ENCODE data around the gene TMEM42. TPM values are rescaled to one million over a fixed set of nuclear protein-coding genes. Genes with fewer than 3 reads are reported as not detected.
"Not testable (repeated sequence)": the region's sequence is repeated elsewhere in the genome, so short reads cannot be mapped to it uniquely, and the experiment has no call there.

TMEM42 gene
- total RNA-seq (10 to 100 TPM; 26.1 to 29.6 TPM), polyA plus RNA-seq (10 to 100 TPM; 32.2 to 55.4 TPM)

DNA sequence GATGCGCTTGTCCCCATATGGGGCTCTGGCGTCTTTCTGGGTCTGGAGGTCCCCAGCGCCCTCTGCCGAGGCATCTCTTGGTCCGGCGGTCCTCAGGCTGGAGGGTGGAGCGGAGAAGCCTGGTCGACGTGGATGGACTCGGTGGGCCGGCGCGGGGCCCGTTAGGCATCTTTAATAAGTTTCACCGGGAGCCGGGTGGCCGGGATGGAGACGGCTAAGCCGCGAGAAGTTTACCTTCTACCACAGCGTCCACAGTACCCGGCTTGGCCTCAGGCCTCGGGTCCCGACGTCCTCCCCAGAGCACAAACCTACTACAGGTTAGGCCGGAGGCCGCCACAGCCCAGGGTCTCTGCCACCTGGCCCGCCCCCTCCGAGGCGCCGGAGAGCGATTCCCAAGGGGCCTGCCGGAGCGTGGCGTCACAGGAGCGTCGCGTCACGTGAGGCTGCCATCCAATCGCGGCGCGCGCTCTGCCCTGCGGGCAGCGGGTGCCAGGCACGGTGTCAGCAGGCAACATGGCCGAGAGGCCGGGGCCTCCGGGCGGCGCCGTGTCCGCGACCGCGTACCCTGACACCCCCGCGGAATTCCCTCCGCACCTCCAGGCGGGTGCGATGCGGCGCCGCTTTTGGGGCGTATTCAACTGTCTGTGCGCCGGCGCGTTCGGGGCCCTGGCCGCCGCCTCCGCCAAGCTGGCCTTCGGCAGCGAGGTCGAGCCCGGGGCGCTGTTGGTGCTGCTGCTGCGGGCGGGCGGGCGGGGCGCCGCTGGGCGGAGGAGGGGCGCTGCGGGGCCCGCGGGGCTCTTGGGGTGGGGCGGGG is at the start of gene TMEM42:
TSS of gene TMEM42 (plus strand) at position 501 of the 814 bp plus-strand sequence. CDS start at position 514, 13 bp downstream.
- Mint-ChIP-seq H3K27ac (peak within 1 kb of the TSS; percentile 90 to 98 (median 94)), H3K9me3 (no peaks in the 10 kb centered on the region), H3K4me1 (peaks cover 19 to 47% (median 36%) of the 10 kb centered on the region in 4 donors), H3K4me3 (peak within 1 kb of the TSS; percentile 88 to 93 (median 90)), H3K27me3 (no peaks in the 10 kb centered on the region), H3K36me3 (peaks cover 0 to 6% of the 10 kb centered on the region in 2 donors)
- H3K27me3 ChIP-seq (ENCODE audit: insufficient read depth, low read length): no peaks in the 10 kb centered on the region
- H3K27ac ChIP-seq (ENCODE audit: low read depth, low read length): peak within 1 kb of the TSS; percentile 88
- no peaks in the 10 kb centered on the region for H3K9me3 ChIP-seq (ENCODE audit: control insufficient read depth in 1 of 2, low read length in 2 of 2)
- peak within 1 kb of the TSS; percentile 46 to 85 for H3K4me3 ChIP-seq (ENCODE audit: low read length in 2 of 2)
- DNase-seq: peak; percentile 84 to 91 (median 88)
- ChIA-PET POLR2A (ENCODE audit: partially characterized antibody) (interaction anchor here (1.0 to 1.6 kb wide), 5 partner anchors 100 to 523 kb away, joined by 4 to 7 read pairs (median 6); partner anchors contain the start of genes EXOSC7, KIAA1143, KIF15 and TCAIM), CTCF (ENCODE audit: partially characterized antibody) (no interaction called here)
- intact Hi-C loops (cut with micrococcal nuclease): loop anchor here (1.0 to 5.0 kb wide), 5 partner anchors 100 to 1171 kb away; partner anchors contain the start of genes ABHD5, EXOSC7, KIAA1143 and KIF15
- H3K36me3 ChIP-seq (ENCODE audit: insufficient read depth, low read length): no peaks in the 10 kb centered on the region
- H3K4me1 ChIP-seq (ENCODE audit: insufficient read depth, low read length): peaks cover 38% of the 10 kb centered on the region

DNA sequence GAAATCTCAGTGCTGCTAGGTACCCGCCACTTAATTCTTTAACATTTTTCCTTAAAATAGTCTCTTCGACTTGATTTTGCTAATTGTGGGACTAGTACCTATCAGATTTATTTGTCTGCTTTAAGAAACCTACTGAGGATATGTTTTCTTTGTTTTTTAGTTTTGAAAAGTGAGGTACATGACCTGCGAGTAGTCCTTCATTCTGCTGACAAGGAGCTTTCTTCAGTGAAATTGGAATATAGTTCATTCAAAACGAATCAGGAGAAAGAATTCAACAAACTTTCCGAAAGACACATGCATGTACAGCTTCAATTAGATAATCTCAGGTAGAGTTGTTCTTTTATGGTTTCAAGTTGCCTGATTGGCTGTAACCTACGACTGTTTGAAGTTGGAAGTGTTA is 47.0 kb upstream of the TMEM42 start:
- no peak overlapping the region for H3K27ac ChIP-seq (ENCODE audit: low read depth, low read length)
- H3K4me1 ChIP-seq (ENCODE audit: insufficient read depth, low read length): no peaks in the 10 kb centered on the region
- DNase-seq: no peak
- H3K4me3 ChIP-seq (ENCODE audit: low read length in 2 of 2): no peak overlapping the region
- H3K27ac Mint-ChIP-seq: no peak overlapping the region
- intact Hi-C loops (cut with micrococcal nuclease): no loop called here
- H3K4me3 Mint-ChIP-seq: no peak overlapping the region
- no peaks in the 10 kb centered on the region for H3K27me3 Mint-ChIP-seq
- CTCF ChIA-PET (ENCODE audit: partially characterized antibody): no interaction called here
- H3K9me3 Mint-ChIP-seq: peaks cover 0 to 6% (median 0%) of the 10 kb centered on the region in 8 donors
- POLR2A ChIA-PET (ENCODE audit: partially characterized antibody): no interaction called here
- H3K4me1 Mint-ChIP-seq: no peaks in the 10 kb centered on the region
- no peaks in the 10 kb centered on the region for H3K27me3 ChIP-seq (ENCODE audit: insufficient read depth, low read length)
- no peaks in the 10 kb centered on the region for H3K36me3 Mint-ChIP-seq
- H3K9me3 ChIP-seq (ENCODE audit: control insufficient read depth in 1 of 2, low read length in 2 of 2): no peaks in the 10 kb centered on the region
- no peaks in the 10 kb centered on the region for H3K36me3 ChIP-seq (ENCODE audit: insufficient read depth, low read length)

DNA sequence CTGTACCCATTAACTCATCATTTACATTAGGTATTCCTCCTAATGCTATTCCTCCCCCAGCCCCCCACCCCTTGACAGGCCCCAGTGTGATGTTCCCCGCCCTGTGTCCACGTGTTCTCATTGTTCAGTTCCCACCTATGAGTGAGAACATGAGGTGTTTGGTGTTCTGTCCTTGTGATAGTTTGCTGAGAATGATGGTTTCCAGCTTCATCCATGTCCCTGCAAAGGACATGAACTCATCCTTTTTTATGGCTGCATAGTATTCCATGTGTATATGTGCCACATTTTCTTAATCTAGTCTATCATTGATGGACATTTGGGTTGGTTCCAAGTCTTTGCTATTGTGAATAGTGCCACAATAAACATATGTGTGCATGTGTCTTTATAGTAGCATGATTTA is 45.4 kb upstream of the TMEM42 start:
- H3K9me3 Mint-ChIP-seq; H3K27ac Mint-ChIP-seq; H3K9me3 ChIP-seq (ENCODE audit: control insufficient read depth in 1 of 2, low read length in 2 of 2); H3K27me3 Mint-ChIP-seq; H3K4me3 Mint-ChIP-seq; H3K36me3 Mint-ChIP-seq; POLR2A ChIA-PET (ENCODE audit: partially characterized antibody); H3K4me1 ChIP-seq (ENCODE audit: insufficient read depth, low read length); H3K27ac ChIP-seq (ENCODE audit: low read depth, low read length); H3K27me3 ChIP-seq (ENCODE audit: insufficient read depth, low read length); CTCF ChIA-PET (ENCODE audit: partially characterized antibody); H3K4me1 Mint-ChIP-seq; intact Hi-C loops (cut with micrococcal nuclease); H3K36me3 ChIP-seq (ENCODE audit: insufficient read depth, low read length); DNase-seq; H3K4me3 ChIP-seq (ENCODE audit: low read length in 2 of 2): not testable (repeated sequence)

DNA sequence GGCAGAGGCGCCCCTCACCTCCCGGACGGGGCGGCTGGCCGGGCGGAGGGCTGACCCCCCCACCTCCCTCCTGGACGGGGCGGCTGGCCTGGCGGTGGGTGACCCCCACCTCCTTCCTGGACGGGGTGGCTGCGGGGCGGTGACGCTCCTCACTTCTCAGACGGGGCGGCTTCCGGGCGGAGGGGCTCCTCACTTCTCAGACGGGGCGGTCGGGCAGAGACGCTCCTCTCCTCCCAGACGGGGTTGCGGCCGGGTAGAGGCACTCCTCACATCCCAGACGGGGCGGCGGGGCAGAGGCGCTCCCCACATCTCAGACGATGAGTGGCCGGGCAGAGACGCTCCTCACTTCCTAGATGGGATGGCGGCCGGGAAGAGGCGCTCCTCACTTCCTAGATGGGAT is 40.5 kb upstream of the TMEM42 start:
- H3K27ac Mint-ChIP-seq; H3K4me3 Mint-ChIP-seq; H3K4me1 ChIP-seq (ENCODE audit: insufficient read depth, low read length); H3K36me3 Mint-ChIP-seq; H3K27me3 Mint-ChIP-seq; DNase-seq; CTCF ChIA-PET (ENCODE audit: partially characterized antibody); H3K9me3 ChIP-seq (ENCODE audit: control insufficient read depth in 1 of 2, low read length in 2 of 2); H3K27ac ChIP-seq (ENCODE audit: low read depth, low read length); H3K9me3 Mint-ChIP-seq; H3K4me1 Mint-ChIP-seq; H3K4me3 ChIP-seq (ENCODE audit: low read length in 2 of 2); intact Hi-C loops (cut with micrococcal nuclease); H3K36me3 ChIP-seq (ENCODE audit: insufficient read depth, low read length); H3K27me3 ChIP-seq (ENCODE audit: insufficient read depth, low read length); POLR2A ChIA-PET (ENCODE audit: partially characterized antibody): not testable (repeated sequence)

DNA sequence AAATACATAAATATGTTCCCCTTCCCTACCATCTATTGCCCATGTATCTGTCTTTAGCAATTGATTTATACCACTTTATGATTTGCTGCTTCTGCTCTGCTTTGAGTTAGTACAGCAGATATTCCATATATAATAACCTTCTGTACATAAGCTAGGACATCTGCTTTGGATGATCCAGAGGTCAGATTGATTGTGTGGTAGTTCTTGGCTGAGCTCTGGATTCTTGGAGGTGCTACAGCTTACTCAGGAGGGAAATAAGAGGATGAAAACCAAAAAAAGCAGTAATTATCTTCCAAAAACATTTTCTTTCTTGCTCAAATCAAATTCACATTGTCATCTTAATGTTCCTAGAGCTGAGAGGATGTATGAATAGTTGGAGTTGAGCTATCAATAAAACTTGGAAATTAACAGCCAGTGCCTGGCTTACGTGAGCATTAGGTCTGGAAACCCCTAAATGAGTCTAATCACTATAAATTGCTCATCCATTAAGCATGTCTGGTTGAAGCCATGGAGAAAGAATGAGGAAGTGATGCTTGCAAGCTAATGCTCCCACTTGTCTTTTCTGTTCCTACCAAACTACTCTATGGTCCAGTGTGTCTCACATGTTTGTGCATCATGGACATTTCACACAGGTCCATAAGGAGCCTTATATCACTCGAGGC is 36.3 kb upstream of the TMEM42 start:
- CTCF ChIA-PET (ENCODE audit: partially characterized antibody): interaction anchor here (0.6 kb wide), 1 partner anchor 46 kb away, joined by 4 read pairs; no protein-coding TSS in a partner anchor

DNA sequence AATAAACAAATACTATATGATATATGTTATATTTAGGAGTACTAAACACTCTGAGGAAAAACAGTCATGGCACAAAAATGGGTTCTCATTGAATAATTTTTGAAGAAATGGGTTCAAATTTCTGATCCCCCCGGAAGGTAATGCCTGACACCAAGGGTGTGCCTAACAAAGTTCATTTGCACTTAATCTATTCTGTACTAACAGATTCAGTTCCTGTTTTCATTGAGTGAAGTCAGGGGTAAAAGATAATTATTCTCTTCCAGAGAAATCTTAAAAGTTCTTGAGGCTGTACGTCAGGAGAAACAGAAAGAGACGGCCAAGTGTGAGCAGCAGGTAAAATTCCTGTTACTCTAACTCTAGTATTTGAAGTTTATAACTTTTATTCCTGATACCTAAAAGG is 34.5 kb upstream of the TMEM42 start:
- Mint-ChIP-seq H3K27me3 (no peaks in the 10 kb centered on the region), H3K4me3 (no peak overlapping the region), H3K4me1 (no peaks in the 10 kb centered on the region), H3K27ac (no peak overlapping the region), H3K9me3 (peaks cover 0 to 4% (median 0%) of the 10 kb centered on the region in 8 donors), H3K36me3 (no peaks in the 10 kb centered on the region)
- no peaks in the 10 kb centered on the region for H3K4me1 ChIP-seq (ENCODE audit: insufficient read depth, low read length)
- POLR2A ChIA-PET (ENCODE audit: partially characterized antibody): no interaction called here
- intact Hi-C loops (cut with micrococcal nuclease): no loop called here
- no peak overlapping the region for H3K4me3 ChIP-seq (ENCODE audit: low read length in 2 of 2)
- no peak for DNase-seq
- CTCF ChIA-PET (ENCODE audit: partially characterized antibody): no interaction called here
- H3K9me3 ChIP-seq (ENCODE audit: control insufficient read depth in 1 of 2, low read length in 2 of 2): no peaks in the 10 kb centered on the region
- H3K27ac ChIP-seq (ENCODE audit: low read depth, low read length): no peak overlapping the region
- H3K36me3 ChIP-seq (ENCODE audit: insufficient read depth, low read length): no peaks in the 10 kb centered on the region
- H3K27me3 ChIP-seq (ENCODE audit: insufficient read depth, low read length): no peaks in the 10 kb centered on the region

More for the DNA sequence above, 36.3 kb upstream of the TMEM42 start:
- Histone ChIP-seq H3K9me3 (ENCODE audit: control insufficient read depth in 1 of 2, low read length in 2 of 2) (no peaks in the 10 kb centered on the region), H3K36me3 (ENCODE audit: insufficient read depth, low read length) (no peaks in the 10 kb centered on the region), H3K4me1 (ENCODE audit: insufficient read depth, low read length) (no peaks in the 10 kb centered on the region), H3K27me3 (ENCODE audit: insufficient read depth, low read length) (no peaks in the 10 kb centered on the region), H3K27ac (ENCODE audit: low read depth, low read length) (no peak overlapping the region), H3K4me3 (ENCODE audit: low read length in 2 of 2) (no peak overlapping the region)
- H3K36me3 Mint-ChIP-seq: no peaks in the 10 kb centered on the region
- intact Hi-C loops (cut with micrococcal nuclease): no loop called here
- POLR2A ChIA-PET (ENCODE audit: partially characterized antibody): no interaction called here
- DNase-seq: no peak
- no peak overlapping the region for H3K27ac Mint-ChIP-seq
- no peaks in the 10 kb centered on the region for H3K27me3 Mint-ChIP-seq
- H3K4me1 Mint-ChIP-seq: no peaks in the 10 kb centered on the region
- H3K9me3 Mint-ChIP-seq: peaks cover 0 to 4% (median 0%) of the 10 kb centered on the region in 8 donors
- no peak overlapping the region for H3K4me3 Mint-ChIP-seq

DNA sequence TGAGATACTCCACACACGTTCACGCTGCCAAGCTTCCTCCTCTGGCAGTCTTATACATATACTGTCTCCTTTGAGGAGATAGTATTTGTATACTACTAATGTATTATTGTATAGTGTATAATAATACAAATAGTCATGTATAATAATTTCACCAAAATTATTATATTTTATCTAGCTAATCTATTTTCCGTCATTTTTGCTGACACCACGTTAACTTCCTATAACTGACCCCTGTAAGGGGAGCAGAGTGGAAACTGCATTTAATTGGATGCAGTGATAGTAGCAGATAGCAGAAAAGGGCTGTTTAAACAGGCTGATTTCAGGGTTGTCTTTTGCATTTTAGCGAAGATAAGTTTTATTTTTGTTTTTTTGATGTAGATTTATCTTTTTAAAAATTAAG is 30.5 kb upstream of the TMEM42 start:
- ChIA-PET CTCF (ENCODE audit: partially characterized antibody) (no interaction called here), POLR2A (ENCODE audit: partially characterized antibody) (no interaction called here)
- no peak overlapping the region for H3K27ac Mint-ChIP-seq
- Histone ChIP-seq H3K4me3 (ENCODE audit: low read length in 2 of 2) (no peak overlapping the region), H3K36me3 (ENCODE audit: insufficient read depth, low read length) (no peaks in the 10 kb centered on the region), H3K27me3 (ENCODE audit: insufficient read depth, low read length) (no peaks in the 10 kb centered on the region), H3K4me1 (ENCODE audit: insufficient read depth, low read length) (no peaks in the 10 kb centered on the region), H3K27ac (ENCODE audit: low read depth, low read length) (no peak overlapping the region), H3K9me3 (ENCODE audit: control insufficient read depth in 1 of 2, low read length in 2 of 2) (no peaks in the 10 kb centered on the region)
- intact Hi-C loops (cut with micrococcal nuclease): no loop called here
- H3K4me3 Mint-ChIP-seq: no peak overlapping the region
- peaks cover 0 to 5% of the 10 kb centered on the region in 2 donors for H3K36me3 Mint-ChIP-seq
- no peak for DNase-seq
- no peaks in the 10 kb centered on the region for H3K27me3 Mint-ChIP-seq
- peaks cover 0 to 7% (median 5%) of the 10 kb centered on the region in 8 donors for H3K9me3 Mint-ChIP-seq
- H3K4me1 Mint-ChIP-seq: no peaks in the 10 kb centered on the region
